D341Med (cell line): ENCODE results near the gene SCAF1.

Source experiments
- DNase-seq: peaks from one replicate; pipeline ENCODE4 v3.0.0; 2012; ENCODE audit warnings: low spot score

The SCAF1 gene

GRCh38 chr19:49685845-49686332 is 43.9 kb downstream of the SCAF1 start:
- no peak for DNase-seq

- DNase-seq: no peak
These were observed 44.6 kb downstream of the SCAF1 start for GRCh38 chr19:49686503-49687088.

DNA sequence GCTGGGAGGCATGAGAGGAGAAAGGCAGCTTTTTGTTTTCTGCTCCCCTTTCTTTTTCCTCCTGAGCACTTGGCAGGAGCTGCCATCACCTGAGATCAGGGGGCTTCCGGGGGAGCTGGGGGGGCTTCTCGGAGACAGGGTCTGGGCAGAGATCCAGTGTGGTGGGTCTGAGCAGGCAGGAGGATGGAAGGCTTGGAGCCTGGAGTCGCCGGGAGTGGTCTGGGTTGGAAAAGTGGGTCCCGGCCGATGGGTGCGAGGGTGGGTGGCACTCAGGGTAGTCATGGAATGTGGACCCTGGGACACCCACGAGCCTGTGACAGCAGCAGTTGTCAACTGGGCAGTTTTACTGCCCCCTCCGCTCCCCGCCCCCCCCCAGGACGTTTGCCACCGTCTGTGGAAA is 45.1 kb downstream of the SCAF1 start:
- no peak for DNase-seq

GRCh38 chr19:49687566-49688316 is 45.7 kb downstream of the SCAF1 start:
- no peak for DNase-seq

- DNase-seq: no peak
These were observed 46.6 kb downstream of the SCAF1 start for GRCh38 chr19:49688531-49689132.

GRCh38 chr19:49689133-49690078 is 47.4 kb downstream of the SCAF1 start, which contains the start of gene ADM5:
Gene ADM5 (plus strand): TSS chr19:49689594. CDS start chr19:49689838, 244 bp downstream.
- no peak for DNase-seq

- DNase-seq: peak; percentile 38
These were observed 48.2 kb downstream of the SCAF1 start for GRCh38 chr19:49690079-49690655.

- DNase-seq: peak; percentile 90
These were observed 48.7 kb downstream of the SCAF1 start, which contains the start of gene CPT1C for GRCh38 chr19:49690656-49691242. Gene CPT1C (plus strand): TSS chr19:49691116. CDS start chr19:49692253, 1,137 bp downstream.

GRCh38 chr19:49691243-49692146 is 49.5 kb downstream of the SCAF1 start:
- peak; percentile 74 for DNase-seq

DNA sequence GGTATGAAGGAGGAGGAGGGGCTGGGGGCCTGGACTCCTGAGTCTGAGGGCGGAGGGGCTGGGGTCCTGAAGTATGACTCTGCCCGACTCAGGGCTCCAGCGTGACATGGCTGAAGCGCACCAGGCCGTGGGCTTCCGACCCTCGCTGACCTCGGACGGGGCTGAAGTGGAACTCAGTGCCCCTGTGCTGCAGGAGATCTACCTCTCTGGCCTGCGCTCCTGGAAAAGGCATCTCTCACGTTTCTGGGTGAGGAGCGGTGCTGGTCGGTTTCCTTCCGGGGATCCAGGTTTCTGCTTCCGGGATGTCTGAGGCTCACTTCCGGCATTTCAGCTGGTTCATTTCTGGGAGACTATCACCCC is 50.1 kb downstream of the SCAF1 start:
- no peak for DNase-seq

DNA sequence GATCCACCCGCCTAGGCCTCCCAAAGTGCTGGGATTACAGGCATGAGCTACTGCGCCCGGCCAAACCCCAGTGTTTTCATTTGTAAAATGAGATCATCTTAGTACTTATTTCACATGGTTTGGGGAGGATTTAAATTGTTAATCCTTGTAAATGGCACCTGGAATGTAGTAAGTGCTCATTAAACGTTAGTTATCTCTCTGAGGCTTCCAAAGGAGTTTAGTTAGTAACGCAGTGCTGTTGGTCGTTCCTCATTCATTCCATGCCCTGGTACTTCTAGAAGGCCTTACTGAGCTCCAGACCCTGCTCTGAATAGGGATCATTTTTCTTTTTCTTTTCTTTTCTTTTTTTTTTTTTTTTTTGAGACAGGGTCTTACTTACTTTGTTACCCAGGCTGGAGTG is 54.1 kb downstream of the SCAF1 start:
- no peak for DNase-seq

GRCh38 chr19:49696865-49697264 is 54.9 kb downstream of the SCAF1 start:
- no peak for DNase-seq

DNA sequence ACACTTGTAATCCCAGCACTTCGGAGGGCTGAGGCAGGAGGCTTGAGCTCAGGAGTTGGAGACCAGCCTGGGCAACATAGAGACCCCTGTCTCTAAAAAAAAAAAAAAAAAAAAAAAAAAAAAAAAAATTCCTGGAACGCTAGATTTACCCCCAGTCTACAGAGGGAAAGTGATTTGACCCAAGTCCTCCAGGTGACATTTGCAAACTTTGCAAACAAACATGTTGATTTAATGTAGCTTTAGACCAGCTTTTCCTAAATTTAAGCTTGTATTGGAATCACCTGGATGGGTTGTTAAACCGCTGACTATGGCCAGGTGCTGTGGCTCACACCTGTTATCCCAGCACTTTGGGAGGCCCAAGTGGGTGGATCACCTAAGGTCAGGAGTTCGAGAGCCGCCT is 57.4 kb downstream of the SCAF1 start:
- no peak for DNase-seq

- no peak for DNase-seq
These were observed 58.6 kb downstream of the SCAF1 start for GRCh38 chr19:49700563-49700962.

DNA sequence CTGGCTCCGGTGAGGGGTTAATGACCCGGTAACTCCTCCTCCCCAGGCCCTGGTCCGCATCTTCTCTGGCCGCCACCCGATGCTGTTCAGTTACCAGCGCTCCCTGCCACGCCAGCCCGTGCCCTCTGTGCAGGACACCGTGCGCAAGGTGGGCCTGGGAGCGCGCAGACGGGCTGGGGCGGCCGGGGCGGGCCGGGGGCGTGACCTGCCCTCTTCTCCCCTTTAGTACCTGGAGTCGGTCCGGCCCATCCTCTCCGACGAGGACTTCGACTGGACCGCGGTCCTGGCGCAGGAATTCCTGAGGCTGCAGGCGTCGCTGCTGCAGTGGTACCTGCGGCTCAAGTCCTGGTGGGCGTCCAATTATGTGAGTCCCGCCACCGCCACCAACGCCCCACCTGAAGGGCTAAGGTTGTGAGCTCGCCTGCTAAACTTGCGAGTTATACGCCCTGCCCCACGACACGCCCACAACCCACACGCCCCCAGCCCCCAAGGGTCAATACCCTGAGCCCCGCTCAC is 59.3 kb downstream of the SCAF1 start:
- DNase-seq: no peak

DNA sequence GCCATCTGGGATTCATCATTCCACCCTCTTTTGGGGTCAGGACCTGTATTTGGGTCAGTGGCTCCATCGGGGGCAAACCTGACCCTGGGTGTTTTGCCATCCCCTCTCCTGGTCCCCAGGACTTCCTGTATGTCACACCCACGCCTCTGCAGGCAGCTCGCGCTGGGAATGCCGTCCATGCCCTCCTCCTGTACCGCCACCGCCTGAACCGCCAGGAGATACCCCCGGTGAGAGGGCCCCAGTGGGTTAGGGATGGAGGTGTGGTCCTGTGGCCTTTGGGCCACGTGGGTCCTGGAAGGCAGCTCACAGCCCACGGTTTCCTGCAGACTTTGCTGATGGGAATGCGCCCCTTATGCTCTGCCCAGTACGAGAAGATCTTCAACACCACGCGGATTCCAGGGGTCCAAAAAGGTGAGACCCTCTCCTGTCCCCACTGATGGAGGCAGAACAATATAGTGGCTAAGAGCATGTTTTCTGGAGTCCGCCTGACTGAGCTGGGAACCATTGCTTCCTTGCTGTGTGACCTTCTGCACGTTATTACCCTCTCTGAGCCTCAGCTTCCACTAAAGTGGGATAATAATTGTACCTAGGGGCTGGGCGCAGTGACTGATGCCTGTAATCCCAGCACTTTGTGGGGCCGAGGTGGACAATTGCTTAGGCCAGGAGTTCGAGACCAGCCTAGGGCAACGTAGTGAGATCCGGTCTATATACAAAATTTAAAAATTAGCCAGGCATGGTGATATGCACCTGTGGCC is 63.1 kb downstream of the SCAF1 start:
- DNase-seq: no peak

GRCh38 chr19:49705919-49706318 is 63.9 kb downstream of the SCAF1 start:
- no peak for DNase-seq
